Fibroblast of skin of left quadriceps (primary cell): ENCODE data around the gene ICAM1.

Experiments
- DNase-seq, 2 experiments: peaks; one replicate each; pipeline ENCODE4 v3.0.0-alpha.2; 2013; ENCODE audit warnings: low read depth in 2 of 2

Gene ICAM1

GRCh38 chr19:10321417-10321797 lies 50.5 kb downstream of the ICAM1 start:
- DNase-seq: no peak

GRCh38 chr19:10321874-10322835 lies 51.2 kb downstream of the ICAM1 start:
- no peak for DNase-seq

GRCh38 chr19:10325732-10326131 lies 54.8 kb downstream of the ICAM1 start:
- no peak for DNase-seq

- DNase-seq: no peak
Observed at GRCh38 chr19:10327793-10328192, 56.9 kb downstream of the ICAM1 start.

DNA sequence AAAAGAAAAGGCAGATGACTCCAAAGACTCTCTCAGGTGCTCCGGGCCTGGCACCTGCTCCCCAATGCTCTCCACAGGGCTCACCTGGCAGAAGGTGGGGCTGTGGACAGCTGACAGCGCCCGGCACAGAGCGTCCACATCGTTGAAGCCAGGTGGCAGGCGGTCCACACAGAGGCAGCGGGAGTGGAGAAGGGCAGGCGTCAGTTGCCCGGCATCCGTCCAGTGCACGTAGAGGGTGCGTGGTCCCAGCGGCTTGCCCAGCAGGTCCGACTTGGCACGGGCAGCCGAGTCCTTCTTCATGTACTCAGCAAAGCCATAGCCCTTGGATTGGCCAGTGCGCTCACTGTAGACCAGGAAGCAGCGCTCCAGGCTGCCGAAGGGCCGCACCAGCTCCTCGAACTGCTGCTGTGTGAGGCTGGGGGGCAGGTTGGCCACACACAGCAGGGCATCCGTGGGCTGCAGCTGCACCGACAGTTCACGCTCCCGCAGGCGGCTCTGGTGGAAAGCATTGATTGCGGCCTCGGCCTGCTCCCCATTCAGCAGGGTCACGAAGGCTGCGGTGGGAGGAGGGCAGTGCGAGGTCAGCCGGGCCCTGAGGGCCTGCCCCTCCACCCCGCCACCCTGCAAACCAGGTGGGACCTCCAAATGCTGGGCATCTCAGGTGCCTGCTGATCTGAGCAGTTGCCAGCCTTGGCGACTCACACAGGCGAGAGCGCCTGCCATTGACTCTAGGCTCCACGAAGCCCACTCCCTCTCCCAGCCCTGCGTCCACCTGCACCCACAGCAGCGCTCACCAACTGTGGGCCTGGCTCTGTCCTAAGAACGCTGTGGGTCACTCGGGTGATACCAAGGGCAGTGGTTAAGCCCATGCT lies 57.9 kb downstream of the ICAM1 start:
- DNase-seq: no peak

GRCh38 chr19:10329555-10329954 lies 58.6 kb downstream of the ICAM1 start:
- no peak for DNase-seq

DNA sequence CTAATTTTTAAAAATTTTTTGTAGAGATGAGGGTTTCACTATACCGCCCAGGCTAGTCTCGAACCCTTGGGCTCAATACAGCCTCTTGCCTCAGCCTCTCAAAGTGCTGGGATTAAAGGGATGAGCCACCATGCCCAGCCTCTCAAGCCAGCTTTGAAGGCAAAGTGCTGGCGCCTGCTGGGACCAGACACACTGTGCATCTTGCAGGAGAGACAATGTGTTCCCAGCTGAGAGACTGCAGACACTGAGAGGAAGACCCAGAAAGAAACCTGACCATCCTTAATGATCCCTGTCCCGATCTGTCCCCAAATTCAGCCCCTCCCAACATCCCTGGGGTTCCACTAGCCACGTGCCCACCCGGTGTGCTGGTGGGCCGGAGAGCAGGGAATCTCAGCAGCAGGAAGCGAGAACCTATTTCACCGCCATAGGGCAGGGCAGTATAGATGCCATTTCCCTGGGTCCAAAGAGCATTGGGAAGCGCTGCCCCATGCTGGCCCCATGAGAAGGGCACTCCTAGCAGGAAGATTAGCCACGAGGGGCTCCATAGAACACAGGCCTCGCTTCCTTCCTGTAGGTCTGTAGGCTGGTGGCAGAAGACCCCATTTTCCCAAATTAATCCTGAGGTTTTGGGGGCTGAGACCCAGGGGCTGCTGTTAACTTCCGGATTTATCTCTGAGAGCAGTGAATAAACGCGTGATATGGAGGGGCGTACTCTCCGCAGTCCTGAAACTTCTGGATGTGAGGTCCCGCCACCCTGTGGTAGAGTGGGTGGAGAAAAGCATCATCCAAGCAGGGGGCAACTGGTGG lies 61.4 kb downstream of the ICAM1 start:
- DNase-seq: no peak

GRCh38 chr19:10332965-10333757 lies 62.2 kb downstream of the ICAM1 start, which contains the start of gene RAVER1:
TSS of gene RAVER1 (minus strand) at chr19:10333529. CDS start at chr19:10333507, 22 bp downstream.
- peak; percentile 94 for DNase-seq

- no peak for DNase-seq
Observed at GRCh38 chr19:10333758-10334587, 63.1 kb downstream of the ICAM1 start.

DNA sequence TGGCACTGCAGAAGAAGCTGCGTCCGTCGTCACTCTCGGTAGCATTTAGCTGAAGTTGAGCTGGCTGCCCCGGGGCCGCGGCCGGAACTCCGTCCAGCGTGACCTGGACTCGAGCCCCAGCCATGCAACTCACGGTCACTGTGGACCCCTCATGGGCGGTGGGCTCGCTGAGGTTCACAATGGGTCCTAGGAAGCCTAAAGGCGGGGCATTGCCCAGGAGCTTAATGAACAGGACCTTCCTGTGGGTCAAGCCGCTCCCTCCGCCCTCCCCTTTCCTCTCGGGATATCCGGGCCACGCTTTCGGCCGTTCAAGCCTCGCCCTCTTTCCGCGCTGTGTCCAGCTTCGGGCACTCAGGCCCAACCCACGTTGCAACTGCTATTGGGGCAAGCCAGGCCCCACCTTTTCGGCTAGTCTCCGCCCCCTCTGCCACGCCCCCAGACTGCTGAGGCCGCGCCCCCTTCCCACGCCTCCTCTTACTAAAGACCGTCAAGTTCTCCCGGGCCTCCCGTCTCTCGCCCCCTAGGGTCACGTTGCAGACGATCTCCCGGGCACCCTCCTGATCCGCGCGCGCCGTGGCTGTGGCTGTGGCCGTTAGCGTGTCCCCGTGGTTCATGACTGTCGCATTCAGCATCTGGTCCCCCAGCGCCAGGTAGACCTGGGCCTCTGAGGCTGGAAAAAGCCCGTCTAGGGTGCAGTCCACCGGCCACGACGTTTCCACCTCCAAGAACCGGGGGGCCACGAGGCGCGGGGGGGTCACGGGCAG lies 63.9 kb downstream of the ICAM1 start:
- peak; percentile 68 to 70 for DNase-seq

DNA sequence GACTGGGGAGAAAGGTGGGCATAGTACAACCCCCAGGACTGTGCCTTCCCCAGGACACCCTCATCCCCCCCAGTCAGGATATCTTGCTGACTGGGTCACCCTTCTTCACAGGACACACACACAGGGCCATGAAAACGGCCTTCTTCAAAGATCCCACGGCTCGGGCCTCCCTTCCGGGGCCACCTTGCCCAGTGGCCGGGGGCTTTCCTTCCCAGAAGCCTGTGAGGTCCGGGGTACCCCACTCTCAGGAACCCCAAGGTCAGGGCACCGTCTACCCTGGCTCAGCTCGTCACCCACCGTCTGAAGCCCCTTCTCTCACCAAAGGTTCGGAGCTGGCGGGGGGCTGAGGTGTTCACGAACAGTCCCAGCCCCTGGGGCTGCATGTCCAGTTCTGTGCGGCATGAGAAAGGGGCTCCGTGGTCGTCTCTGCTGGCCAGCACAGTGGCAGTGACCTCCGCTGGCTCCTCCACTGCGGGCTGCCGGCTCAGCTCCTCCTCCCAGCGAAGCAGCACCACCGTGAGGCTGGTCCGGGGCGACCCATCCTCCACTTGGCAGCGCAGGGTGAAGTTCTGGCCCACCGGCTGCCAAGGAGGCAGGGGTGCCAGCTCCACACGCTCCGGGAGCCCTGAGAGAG lies 64.5 kb downstream of the ICAM1 start:
- no peak for DNase-seq
